OCI-LY7 (cell line): ENCODE data around the gene MROH2A. TPM values are rescaled to one million over a fixed set of nuclear protein-coding genes. Genes with fewer than 3 reads are reported as not detected.

ENCODE experiments used
- BruUV-seq: library from RNA; stranded (reverse); fragments of 400-500 nt; replicated peaks from 2 replicates; lab custom pipeline; 2021; lab: Mats Ljungman, UMichigan
- CTCF ChIA-PET: fragments of 300-600 bp; sonication (Branson Sonifier 250); formaldehyde crosslinking; loops from one replicate; lab custom pipeline; 2022; ENCODE audit warnings: antibody characterized with exemption; ENCODE audit not compliant: unreplicated experiment; lab: Charles Lee
- POLR2A ChIA-PET: fragments of 300-600 bp; sonication (Branson Sonifier 250); formaldehyde crosslinking; loops from one replicate; lab custom pipeline; 2022; ENCODE audit warnings: antibody characterized with exemption; lab: Charles Lee
- DNase-seq: peaks from one replicate; pipeline ENCODE4 v3.0.0-alpha.2; 2015; ENCODE audit warnings: low spot score
- H2AFZ ChIP-seq: fragments of 200-600 bp; sonication (generic), shearing (Covaris generic); 2 replicates; pipeline ENCODE4 v1.6.1; 2014; ENCODE audit warnings: mild to moderate bottlenecking, antibody characterized with exemption, low read length, moderate library complexity
- H3K27ac ChIP-seq: fragments of 200-600 bp; sonication (generic); 2 replicates; pipeline ENCODE4 v1.5.1; 2014; ENCODE audit warnings: mixed run types, low read depth, mild to moderate bottlenecking, moderate library complexity, low read length, inconsistent platforms; ENCODE audit not compliant: poor library complexity, severe bottlenecking
- H3K36me3 ChIP-seq: fragments of 200-600 bp; sonication (generic); 2 replicates; pipeline ENCODE4 v1.6.1; 2014; ENCODE audit warnings: mild to moderate bottlenecking, antibody characterized with exemption, low read length, moderate library complexity, mixed read lengths; ENCODE audit not compliant: insufficient read depth
- H3K4me1 ChIP-seq: fragments of 200-600 bp; sonication (generic); 2 replicates; pipeline ENCODE4 v1.5.1; 2014; ENCODE audit warnings: mild to moderate bottlenecking, low read length; ENCODE audit not compliant: insufficient read depth, poor library complexity, severe bottlenecking
- H3K4me2 ChIP-seq: fragments of 200-600 bp; sonication (generic); 2 replicates; pipeline ENCODE4 v1.6.1; 2014; ENCODE audit warnings: mild to moderate bottlenecking, low read length
- H3K4me3 ChIP-seq: fragments of 200-600 bp; sonication (generic); 2 replicates; pipeline ENCODE4 v1.5.1; 2014; ENCODE audit warnings: mild to moderate bottlenecking, low read depth, low read length; ENCODE audit not compliant: poor library complexity, severe bottlenecking
- H3K79me2 ChIP-seq: fragments of 200-600 bp; sonication (generic); 2 replicates; pipeline ENCODE4 v1.6.1; 2016; ENCODE audit warnings: low read depth, mild to moderate bottlenecking, low read length, moderate library complexity, mixed read lengths; ENCODE audit not compliant: insufficient read depth
- H3K9me2 ChIP-seq: fragments of 200-600 bp; sonication (generic); 2 replicates; pipeline ENCODE4 v1.6.1; 2016; ENCODE audit warnings: mild to moderate bottlenecking, low read length, mixed read lengths; ENCODE audit not compliant: insufficient read depth
- H3K9me3 ChIP-seq: fragments of 200-600 bp; sonication (generic); 2 replicates; pipeline ENCODE4 v1.6.1; 2014; ENCODE audit warnings: mild to moderate bottlenecking, mixed run types, low read length, mixed read lengths
- H4K20me1 ChIP-seq: fragments of 200-600 bp; sonication (generic); 2 replicates; pipeline ENCODE4 v1.6.1; 2014; ENCODE audit warnings: mild to moderate bottlenecking, antibody characterized with exemption, low read length, moderate library complexity, mixed read lengths; ENCODE audit not compliant: insufficient read depth
- EZH2phosphoT487 ChIP-seq: fragments of 200-600 bp; sonication (generic); IDR thresholded peaks from 2 replicates; pipeline ENCODE4 v1.6.1; 2018; ENCODE audit warnings: low read depth, borderline replicate concordance, mild to moderate bottlenecking, mixed run types, antibody characterized with exemption, low read length, moderate library complexity, mixed read lengths
- intact Hi-C: fragments of 100-400 bp; cut with micrococcal nuclease; formaldehyde crosslinking; loops from one replicate; pipeline ENCODE4 v1.10.0; 2022; ENCODE audit not compliant: unreplicated experiment
- total RNA-seq, 2 experiments: library from RNA; depleted of rRNA in 1 of 2; stranded (reverse); fragments of >200 nt in 1 of 2; shearing (Covaris generic) in 1 of 2; gene quantifications; 2 replicates each; pipeline ENCODE4 v1.2.3, GENCODE V29; 2014 to 2022
- TF ChIP-seq, protein P1 (sequence below): fragments of 200-600 bp; sonication (generic); conservative IDR thresholded peaks from 2 replicates; pipeline ENCODE4 v1.5.1; 2014; ENCODE audit warnings: mild to moderate bottlenecking, antibody characterized with exemption, low read length, moderate library complexity, mixed read lengths

MROH2A gene
- total RNA-seq, 2 experiments from 2014 or later: not detected

DNA sequence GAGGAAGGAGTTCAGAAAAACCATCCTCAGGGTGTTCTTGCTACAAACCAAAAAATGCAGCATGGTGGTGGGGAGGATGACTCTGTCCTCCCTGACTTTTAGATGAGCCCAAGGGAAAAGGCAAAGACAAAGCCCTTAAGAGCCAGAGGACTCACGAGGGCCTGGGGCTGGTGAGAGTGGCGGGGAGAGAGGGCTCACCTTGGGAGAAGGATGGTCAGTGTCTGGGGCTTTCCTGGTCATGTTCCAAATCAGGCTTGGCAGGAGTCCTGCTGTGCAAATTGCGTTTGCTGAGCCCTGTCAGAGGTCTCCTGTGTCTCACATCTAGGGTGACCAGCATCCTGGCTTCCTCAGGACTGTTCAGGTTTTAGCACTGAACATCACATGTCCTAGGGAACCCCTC is 13.4 kb upstream of the MROH2A start:
- Histone ChIP-seq H3K4me3 (no peak overlapping the region), H4K20me1 (no peaks in the 10 kb centered on the region), H3K9me3 (no peaks in the 10 kb centered on the region), H3K27ac (no peak overlapping the region), H2AFZ (no peak overlapping the region), H3K79me2 (no peaks in the 10 kb centered on the region), H3K9me2 (no peaks in the 10 kb centered on the region), H3K4me1 (no peaks in the 10 kb centered on the region), H3K4me2 (no peak overlapping the region), H3K36me3 (no peaks in the 10 kb centered on the region)
- DNase-seq: no peak
- TF ChIP-seq, protein P1, sequence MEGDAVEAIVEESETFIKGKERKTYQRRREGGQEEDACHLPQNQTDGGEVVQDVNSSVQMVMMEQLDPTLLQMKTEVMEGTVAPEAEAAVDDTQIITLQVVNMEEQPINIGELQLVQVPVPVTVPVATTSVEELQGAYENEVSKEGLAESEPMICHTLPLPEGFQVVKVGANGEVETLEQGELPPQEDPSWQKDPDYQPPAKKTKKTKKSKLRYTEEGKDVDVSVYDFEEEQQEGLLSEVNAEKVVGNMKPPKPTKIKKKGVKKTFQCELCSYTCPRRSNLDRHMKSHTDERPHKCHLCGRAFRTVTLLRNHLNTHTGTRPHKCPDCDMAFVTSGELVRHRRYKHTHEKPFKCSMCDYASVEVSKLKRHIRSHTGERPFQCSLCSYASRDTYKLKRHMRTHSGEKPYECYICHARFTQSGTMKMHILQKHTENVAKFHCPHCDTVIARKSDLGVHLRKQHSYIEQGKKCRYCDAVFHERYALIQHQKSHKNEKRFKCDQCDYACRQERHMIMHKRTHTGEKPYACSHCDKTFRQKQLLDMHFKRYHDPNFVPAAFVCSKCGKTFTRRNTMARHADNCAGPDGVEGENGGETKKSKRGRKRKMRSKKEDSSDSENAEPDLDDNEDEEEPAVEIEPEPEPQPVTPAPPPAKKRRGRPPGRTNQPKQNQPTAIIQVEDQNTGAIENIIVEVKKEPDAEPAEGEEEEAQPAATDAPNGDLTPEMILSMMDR: no peak
- no peak for TF ChIP-seq EZH2phosphoT487
- intact Hi-C loops: no loop called here
- no TSS peak for BruUV-seq
- ChIA-PET POLR2A (no interaction called here), CTCF (no interaction called here)

DNA sequence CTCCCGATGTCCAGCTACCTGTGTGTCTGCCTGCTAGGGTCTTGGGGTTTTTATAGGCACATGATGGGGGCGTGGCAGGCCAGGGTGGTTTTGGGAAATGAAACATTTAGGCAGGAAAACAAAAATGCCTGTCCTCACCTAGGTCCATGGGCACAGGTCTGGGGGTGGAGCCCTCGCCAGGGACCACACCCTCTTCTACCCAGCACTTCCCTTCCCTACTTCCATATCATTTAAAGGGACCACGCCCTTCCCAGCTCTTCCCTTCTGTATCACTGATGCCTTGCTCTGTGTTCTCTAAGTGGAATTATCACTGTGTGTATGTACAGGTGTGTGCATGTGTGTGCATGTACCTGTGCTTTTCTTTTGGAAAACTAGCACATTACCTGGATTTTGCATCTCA is 11.7 kb upstream of the MROH2A start:
- Histone ChIP-seq H3K27ac (no peak overlapping the region), H3K4me1 (no peaks in the 10 kb centered on the region), H3K79me2 (no peaks in the 10 kb centered on the region), H3K36me3 (no peaks in the 10 kb centered on the region), H3K9me3 (no peaks in the 10 kb centered on the region), H4K20me1 (no peaks in the 10 kb centered on the region), H3K4me3 (no peak overlapping the region), H3K9me2 (no peaks in the 10 kb centered on the region), H2AFZ (no peak overlapping the region), H3K4me2 (no peak overlapping the region)
- TF ChIP-seq, protein P1: no peak
- TF ChIP-seq EZH2phosphoT487: no peak
- ChIA-PET POLR2A (no interaction called here), CTCF (no interaction called here)
- intact Hi-C loops: no loop called here
- BruUV-seq: no TSS peak
- no peak for DNase-seq

DNA sequence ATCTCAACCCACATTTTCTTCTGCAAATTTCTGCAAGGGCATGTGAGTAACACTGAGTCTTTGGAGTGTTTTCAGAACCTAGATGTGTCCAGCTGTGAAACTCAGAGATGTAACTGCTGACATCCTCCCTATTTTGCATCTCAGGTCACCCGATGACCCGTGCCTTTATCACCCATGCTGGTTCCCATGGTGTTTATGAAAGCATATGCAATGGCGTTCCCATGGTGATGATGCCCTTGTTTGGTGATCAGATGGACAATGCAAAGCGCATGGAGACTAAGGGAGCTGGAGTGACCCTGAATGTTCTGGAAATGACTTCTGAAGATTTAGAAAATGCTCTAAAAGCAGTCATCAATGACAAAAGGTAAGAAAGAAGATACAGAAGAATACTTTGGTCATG is 10.1 kb upstream of the MROH2A start:
- ChIA-PET CTCF (no interaction called here), POLR2A (no interaction called here)
- intact Hi-C loops: no loop called here
- no peaks in the 10 kb centered on the region for H3K36me3 ChIP-seq
- no peak overlapping the region for H2AFZ ChIP-seq
- no peak overlapping the region for H3K4me2 ChIP-seq
- no peak overlapping the region for H3K27ac ChIP-seq
- no peaks in the 10 kb centered on the region for H3K9me2 ChIP-seq
- no peak for DNase-seq
- no peaks in the 10 kb centered on the region for H3K9me3 ChIP-seq
- no TSS peak for BruUV-seq
- H4K20me1 ChIP-seq: no peaks in the 10 kb centered on the region
- no peaks in the 10 kb centered on the region for H3K4me1 ChIP-seq
- no peak overlapping the region for H3K4me3 ChIP-seq
- TF ChIP-seq, protein P1: no peak
- no peak for TF ChIP-seq EZH2phosphoT487
- H3K79me2 ChIP-seq: no peaks in the 10 kb centered on the region
